GM21737 (cell line): ENCODE data around the gene TMEM33.
"Not testable (repeated sequence)": the region's sequence is repeated elsewhere in the genome, so short reads cannot be mapped to it uniquely, and the experiment has no call there.

Source experiments
- ATAC-seq: cut with Tn5 transposase; IDR thresholded peaks from one replicate; pipeline ENCODE4 v1.9.1; 2021; ENCODE audit warnings: mild to moderate bottlenecking, moderate library complexity; ENCODE audit not compliant: unreplicated experiment

Gene TMEM33

DNA sequence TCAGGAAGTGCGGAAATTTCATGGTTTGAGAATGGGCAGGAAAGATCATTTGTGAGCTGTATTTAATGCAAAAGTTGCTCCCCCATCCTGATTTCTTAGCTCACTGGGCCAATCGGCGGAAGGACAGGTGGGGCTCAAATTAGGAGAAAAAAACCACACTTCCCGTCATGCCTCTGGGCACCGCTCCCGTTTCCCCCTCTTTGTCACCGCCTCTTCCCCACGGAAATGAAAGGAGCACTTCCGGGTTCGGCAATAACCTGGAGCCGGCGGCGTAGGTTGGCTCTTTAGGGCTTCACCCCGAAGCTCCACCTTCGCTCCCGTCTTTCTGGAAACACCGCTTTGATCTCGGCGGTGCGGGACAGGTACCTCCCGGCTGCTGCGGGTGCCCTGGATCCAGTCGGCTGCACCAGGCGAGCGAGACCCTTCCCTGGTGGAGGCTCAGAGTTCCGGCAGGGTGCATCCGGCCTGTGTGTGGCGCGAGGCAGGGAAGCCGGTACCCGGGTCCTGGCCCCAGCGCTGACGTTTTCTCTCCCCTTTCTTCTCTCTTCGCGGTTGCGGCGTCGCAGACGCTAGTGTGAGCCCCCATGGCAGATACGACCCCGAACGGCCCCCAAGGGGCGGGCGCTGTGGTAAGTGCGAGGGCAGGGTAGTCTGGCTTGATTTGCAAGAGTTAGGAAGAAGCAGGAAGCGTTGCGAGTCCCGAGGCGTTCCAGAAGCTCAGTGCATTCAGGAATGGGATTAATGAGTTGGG, at the start of gene TMEM33:
Gene TMEM33 (plus strand): TSS at position 529 of the 751 bp plus-strand sequence. CDS start 56 bp downstream, at position 585.
- ATAC-seq = peak; percentile 84

- ATAC-seq = no peak
These were observed 49.8 kb upstream of the TMEM33 start for GRCh38 chr4:41885456-41885855.

DNA sequence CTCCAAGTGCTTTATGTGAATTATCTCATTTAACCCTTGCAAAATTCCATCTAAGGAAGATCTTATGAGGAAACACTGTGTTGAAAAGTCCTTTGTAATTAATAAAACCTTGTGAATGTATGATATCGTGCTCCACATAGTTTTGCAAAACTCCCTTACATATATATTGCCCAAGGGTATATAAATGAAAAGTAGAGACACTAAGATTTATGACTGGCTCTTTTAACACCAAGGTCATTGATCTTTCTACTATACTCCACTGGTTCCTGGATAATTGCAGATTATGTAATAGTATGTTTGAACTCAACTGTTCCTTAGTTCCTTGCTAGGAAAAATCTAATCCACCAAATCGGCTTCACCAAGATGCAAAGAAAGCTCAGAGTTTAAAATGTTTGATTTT, 48.0 kb upstream of the TMEM33 start:
- no peak for ATAC-seq

DNA sequence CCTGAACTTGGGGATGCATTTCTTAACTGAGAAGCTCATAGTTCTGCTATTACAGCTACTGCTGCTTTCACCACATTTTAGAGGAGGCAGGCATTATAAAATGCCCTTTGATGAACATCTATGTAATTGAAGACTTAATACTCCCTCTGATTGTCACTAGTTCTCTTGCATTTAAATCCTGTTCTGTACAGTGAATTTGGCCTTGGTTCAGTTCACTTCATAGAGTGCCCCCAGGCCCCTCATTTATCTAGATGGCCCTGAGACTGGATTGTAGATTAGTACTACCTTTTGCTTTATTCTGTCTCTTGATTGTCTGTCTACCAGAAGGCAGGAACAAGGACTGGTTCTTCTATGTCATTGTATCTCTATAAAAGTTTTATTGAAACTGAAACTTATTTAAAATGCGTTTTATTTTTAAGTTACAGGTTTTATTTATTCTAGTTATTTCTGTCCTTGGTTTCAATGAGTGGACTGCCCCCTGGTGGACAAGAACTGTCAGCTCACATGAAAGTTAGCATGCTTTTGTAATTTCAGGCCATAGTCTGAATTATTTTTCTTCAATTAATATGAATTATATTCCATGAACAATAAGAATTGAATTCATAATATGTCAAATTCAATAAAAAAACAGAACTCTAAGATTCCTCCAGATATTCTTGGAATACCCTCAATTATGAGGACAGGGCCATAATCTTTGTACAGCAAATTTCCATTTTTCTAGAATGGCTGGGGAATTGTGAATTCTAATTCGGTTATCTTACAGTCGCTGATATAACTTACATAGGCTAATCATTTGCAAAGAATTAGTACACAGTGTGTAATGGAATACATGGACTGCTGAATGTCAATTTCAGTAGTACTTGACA, 47.2 kb upstream of the TMEM33 start:
- no peak for ATAC-seq

- ATAC-seq = no peak
These were observed 46.5 kb upstream of the TMEM33 start for GRCh38 chr4:41888687-41889074.

- ATAC-seq = no peak
These were observed 45.9 kb upstream of the TMEM33 start for GRCh38 chr4:41889317-41889716.

DNA sequence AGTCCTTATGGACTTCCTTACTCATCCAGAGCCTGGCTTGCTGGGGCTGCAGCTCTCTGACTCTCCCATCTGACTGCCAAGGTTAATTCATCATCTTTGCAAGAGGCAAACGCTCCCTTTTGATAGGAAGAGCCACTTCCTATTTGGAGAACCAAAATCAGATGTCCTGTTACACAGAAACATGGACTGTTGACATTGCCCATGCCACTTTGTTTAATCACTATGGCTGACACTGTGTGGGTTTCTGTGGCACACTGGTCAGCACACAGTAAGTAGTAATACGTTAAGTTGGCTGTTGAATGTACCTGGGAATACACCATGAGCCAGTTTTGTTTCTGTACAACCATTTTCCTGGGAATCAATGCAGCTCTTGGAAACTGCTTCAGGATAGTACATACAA, 45.1 kb upstream of the TMEM33 start:
- ATAC-seq = no peak

DNA sequence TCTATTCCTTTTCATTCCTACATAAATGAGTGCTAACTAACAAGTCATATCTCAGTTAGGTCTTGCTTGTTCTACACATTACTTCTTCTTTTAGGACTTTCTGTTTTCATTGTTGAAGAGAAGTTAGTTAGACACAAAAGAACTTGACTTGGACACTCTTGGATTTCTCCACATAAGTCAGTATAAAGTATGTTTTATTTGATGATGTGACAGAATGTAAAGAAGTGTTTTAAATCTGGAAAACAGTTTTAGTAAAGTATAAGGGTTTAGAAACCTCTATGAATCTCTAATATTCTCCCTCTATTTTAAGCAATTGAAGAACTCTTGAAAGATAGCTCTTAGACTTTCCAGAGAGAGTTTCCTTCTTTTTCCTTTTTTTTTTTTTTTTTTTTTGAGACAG, 38.6 kb upstream of the TMEM33 start:
- ATAC-seq = no peak

GRCh38 chr4:41897698-41898097, 37.5 kb upstream of the TMEM33 start:
- ATAC-seq = no peak

DNA sequence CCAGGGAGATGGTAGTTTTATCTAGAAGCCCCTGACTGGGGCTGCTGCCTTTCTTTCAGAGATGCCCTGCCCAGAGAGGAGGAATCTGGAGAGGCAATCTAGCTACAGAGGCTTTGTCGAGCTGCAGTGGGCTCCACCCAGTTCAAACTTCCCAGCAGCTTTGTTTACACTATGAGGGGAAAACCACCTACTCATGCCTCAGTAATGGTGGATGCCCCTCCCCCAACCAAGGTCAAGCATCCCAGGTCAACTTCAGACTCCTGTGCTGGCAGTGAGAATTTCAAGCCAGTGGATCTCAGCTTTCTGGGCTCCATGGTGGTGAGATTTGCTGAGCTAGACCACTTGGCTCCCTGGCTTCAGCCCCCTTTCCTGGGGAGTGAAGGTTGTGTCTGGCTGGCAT, 26.1 kb upstream of the TMEM33 start:
- not testable (repeated sequence) for ATAC-seq

- no peak for ATAC-seq
These were observed 22.7 kb upstream of the TMEM33 start for GRCh38 chr4:41912546-41912945.

DNA sequence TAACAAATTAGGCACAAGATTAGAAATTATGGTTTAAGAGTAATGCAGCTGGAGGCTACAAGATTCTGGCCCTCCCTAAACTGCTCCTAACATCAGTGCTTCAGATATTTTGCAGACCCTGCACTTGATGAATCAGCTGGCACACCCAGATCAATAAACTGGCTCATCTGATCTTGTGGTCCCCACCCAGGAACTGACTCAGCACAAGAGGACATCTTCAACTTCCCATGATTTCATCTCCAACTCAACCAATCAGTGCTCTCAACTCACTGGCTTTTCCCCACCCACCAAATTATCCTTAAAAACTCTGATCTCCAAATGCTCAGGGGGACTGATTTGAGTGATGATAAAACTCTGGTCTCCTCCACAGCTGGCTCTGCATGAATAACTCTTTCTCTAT, 21.7 kb upstream of the TMEM33 start:
- ATAC-seq = no peak

DNA sequence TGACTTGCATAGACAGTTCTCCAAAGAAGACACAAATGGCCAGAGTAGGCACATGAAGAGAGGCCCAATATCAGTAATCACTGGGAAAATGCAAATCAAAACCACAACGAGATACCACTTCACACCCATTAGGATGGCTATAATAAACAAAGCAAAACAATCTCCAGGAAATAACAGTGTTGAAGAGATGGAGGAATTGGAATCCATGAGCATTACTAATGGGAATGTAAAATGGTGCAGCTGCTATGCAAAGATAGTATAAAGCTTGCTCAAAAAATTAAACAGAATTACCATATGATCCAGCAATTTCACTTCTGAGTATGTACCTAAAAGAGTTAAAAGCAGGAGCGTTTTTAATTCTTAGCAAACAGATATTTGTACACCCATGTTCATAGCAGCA, 17.0 kb upstream of the TMEM33 start:
- ATAC-seq = no peak

GRCh38 chr4:41920416-41920815, 14.8 kb upstream of the TMEM33 start:
- not testable (repeated sequence) for ATAC-seq

DNA sequence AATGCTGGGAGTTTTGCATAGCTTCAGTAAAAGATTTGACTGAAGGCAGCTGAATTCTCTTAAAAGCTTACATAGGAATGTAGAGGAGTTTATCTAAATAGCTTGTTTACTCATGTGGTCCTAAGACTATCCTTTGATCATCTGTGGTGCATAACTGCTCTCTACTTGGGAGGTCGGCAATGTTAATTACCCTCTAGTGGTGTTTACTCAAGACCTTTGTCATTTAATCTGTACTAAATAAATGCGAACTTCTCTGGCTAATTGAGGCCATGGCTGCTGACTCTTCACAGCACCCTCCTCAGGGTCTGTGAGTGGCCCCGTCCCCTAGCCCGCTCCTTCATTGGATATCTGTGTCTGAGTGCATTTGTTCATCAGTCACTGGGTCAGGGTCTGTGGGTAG, 13.8 kb upstream of the TMEM33 start:
- ATAC-seq = no peak

- no peak for ATAC-seq
These were observed 7.3 kb upstream of the TMEM33 start for GRCh38 chr4:41927796-41928499.

GRCh38 chr4:41930139-41930831, 4.9 kb upstream of the TMEM33 start:
- no peak for ATAC-seq

DNA sequence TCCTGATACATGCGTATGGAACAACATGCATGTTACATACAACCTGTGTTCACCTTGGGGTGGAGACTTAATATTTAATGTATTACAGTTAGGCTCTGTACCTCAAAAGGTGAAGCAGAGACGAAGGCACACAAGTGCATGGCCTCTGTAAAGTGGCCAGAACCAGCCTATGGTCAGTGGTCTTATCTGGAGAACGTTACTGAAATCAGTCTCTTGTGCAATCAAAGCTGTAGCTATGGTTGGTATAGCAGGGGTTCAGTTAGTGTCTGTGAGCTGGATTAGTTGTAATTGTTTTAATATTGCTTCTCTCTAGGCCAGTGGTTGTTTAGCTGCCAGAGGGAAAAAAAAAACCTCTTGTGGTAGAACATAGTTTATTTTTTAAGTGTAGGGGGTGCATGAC, 2.2 kb upstream of the TMEM33 start:
- no peak for ATAC-seq

DNA sequence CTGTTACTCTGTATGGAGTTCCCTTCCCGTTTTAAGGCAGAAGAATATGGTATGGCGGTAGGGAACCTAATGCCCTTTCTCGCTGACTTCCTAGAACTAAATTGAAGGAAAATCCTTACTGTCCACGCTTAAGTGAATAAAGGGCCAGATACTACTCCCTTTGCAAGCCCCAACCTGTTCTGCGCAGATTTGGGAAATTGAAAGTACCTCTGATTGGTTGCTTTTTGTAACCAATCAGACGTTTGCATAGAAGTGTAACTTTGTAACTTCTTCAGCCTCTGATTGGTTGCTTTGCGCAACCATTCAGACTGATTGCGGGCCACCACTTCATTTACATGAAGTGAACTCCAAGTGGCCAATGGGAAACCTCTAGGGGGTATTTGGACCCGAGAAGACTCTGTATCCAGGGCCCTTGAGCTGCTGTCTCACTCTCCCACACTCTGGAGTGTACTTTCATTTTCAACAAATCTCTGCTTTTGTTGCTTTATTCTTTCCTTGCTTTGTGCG, 1.2 kb upstream of the TMEM33 start:
- no peak for ATAC-seq

- ATAC-seq = no peak
These were observed 722 bp upstream of the TMEM33 start for GRCh38 chr4:41934514-41934900.

DNA sequence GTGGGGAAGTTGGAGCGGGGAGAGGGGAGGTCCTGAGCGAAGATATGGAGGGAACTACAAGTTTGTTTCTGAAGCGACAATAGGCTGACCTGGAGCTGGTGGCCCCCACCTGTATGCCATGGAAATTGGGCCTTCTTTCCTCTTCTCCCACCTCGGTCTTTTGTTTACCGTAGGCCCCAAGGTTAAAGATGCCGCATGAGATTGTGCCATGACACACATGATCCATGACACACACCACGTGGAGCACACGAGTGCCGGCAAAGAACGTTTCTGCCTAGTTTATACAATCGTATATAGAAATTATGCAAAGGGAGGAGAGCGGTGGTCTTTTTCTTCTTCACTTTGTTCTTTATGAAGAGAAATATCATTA, 408 bp downstream of the TMEM33 start:
- no peak for ATAC-seq
